Measurements from ENCODE around the gene RGL2. TPM values are rescaled to one million over a fixed set of nuclear protein-coding genes. Genes with fewer than 3 reads are reported as not detected.

RGL2 gene
- total and polyA plus RNA-seq, 2 of the 13 experiments (the other 11 are each of a cell fraction or from before 2014, with no cell fraction given), result 22.9 to 47.4 TPM

DNA sequence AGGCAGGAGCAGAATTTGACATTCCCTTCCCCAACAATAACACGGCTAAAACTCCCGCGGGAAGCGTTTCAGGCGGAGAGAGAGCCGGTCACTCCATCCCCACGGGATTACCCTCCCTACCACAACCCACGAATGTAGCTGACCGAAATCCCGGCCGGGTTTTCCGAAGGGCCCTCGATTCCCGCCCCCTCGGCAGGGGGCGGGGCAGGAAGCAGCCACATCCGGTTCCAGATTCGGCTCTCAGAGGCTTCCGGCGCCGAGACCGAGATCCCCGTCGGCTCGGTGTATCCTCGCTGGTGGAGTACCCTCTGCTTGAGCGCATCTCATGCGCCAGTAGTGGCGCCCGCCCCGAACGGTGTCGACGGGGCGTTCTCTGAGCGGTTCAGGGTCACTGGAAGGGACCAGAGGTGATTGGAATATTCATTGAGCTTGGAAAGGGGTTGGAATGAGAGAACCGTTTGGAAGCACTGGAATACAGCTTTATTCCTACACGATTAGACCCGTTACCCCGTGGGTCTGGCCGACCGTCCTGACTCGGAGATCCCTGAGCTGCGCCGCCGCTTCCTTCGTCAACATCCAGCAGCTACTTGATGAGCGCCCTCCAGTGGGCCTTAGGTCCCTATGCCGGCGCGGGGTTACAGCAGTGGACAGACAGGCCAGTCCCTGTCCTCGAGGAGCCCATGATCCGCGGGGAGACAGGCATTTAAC is 649 bp upstream of the RGL2 start (continued):
- TF ChIP-seq TAF15 (IDR thresholded peaks at IDR 0.05; ENCODE audit: low read depth, low read length, poor library complexity, severe bottlenecking) (no peak), DNMT1 (CRISPR knock-in tag; IDR thresholded peaks at IDR 0.05) (no peak), ISL2 (CRISPR knock-in tag; IDR thresholded peaks at IDR 0.05) (peak; percentile 47; the same call in 1 of the 2 replicates), KAT2B (IDR thresholded peaks at IDR 0.05; ENCODE audit: borderline replicate concordance, low read depth, low read length) (no peak), FOXK1 (CRISPR knock-in tag; IDR thresholded peaks at IDR 0.05; ENCODE audit: borderline replicate concordance, low read depth) (peak; percentile 22; the same call in 1 of the 2 replicates), FOXO1 (CRISPR knock-in tag; IDR thresholded peaks at IDR 0.05) (peak; percentile 73), SOX6 (IDR thresholded peaks at IDR 0.05) (no peak), SOX6 (CRISPR knock-in tag; IDR thresholded peaks at IDR 0.05) (peak; percentile 79), ZNF20 (CRISPR knock-in tag; IDR thresholded peaks at IDR 0.05) (0 out of 2 replicates have a peak, but pooled peaks have one; percentile 75), XBP1 (CRISPR knock-in tag; IDR thresholded peaks at IDR 0.05) (peak; percentile 88), ZNF24 (IDR thresholded peaks at IDR 0.05) (no peak), ZC3H4 (CRISPR knock-in tag; IDR thresholded peaks at IDR 0.05; ENCODE audit: borderline replicate concordance) (0 out of 2 replicates have a peak, but pooled peaks have one; percentile 59), PHF20 (CRISPR knock-in tag; IDR thresholded peaks at IDR 0.05) (peak; percentile 70), BHLHE40 (IDR thresholded peaks at IDR 0.05; ENCODE audit: low read length) (0 out of 2 replicates have a peak, but pooled peaks have one; percentile 15), ARNT (IDR thresholded peaks at IDR 0.05) (no peak)
- TF ChIP-seq, protein P1, sequence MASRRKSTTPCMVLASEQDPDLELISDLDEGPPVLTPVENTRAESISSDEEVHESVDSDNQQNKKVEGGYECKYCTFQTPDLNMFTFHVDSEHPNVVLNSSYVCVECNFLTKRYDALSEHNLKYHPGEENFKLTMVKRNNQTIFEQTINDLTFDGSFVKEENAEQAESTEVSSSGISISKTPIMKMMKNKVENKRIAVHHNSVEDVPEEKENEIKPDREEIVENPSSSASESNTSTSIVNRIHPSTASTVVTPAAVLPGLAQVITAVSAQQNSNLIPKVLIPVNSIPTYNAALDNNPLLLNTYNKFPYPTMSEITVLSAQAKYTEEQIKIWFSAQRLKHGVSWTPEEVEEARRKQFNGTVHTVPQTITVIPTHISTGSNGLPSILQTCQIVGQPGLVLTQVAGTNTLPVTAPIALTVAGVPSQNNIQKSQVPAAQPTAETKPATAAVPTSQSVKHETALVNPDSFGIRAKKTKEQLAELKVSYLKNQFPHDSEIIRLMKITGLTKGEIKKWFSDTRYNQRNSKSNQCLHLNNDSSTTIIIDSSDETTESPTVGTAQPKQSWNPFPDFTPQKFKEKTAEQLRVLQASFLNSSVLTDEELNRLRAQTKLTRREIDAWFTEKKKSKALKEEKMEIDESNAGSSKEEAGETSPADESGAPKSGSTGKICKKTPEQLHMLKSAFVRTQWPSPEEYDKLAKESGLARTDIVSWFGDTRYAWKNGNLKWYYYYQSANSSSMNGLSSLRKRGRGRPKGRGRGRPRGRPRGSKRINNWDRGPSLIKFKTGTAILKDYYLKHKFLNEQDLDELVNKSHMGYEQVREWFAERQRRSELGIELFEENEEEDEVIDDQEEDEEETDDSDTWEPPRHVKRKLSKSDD (CRISPR knock-in tag; IDR thresholded peaks at IDR 0.05; ENCODE audit: low read depth), result no peak
- TF ChIP-seq, protein P2, sequence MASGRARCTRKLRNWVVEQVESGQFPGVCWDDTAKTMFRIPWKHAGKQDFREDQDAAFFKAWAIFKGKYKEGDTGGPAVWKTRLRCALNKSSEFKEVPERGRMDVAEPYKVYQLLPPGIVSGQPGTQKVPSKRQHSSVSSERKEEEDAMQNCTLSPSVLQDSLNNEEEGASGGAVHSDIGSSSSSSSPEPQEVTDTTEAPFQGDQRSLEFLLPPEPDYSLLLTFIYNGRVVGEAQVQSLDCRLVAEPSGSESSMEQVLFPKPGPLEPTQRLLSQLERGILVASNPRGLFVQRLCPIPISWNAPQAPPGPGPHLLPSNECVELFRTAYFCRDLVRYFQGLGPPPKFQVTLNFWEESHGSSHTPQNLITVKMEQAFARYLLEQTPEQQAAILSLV (CRISPR knock-in tag; IDR thresholded peaks at IDR 0.05; ENCODE audit: borderline replicate concordance), result no peak; the same call in 1 of the 2 replicates
- TF ChIP-seq, protein P3, sequence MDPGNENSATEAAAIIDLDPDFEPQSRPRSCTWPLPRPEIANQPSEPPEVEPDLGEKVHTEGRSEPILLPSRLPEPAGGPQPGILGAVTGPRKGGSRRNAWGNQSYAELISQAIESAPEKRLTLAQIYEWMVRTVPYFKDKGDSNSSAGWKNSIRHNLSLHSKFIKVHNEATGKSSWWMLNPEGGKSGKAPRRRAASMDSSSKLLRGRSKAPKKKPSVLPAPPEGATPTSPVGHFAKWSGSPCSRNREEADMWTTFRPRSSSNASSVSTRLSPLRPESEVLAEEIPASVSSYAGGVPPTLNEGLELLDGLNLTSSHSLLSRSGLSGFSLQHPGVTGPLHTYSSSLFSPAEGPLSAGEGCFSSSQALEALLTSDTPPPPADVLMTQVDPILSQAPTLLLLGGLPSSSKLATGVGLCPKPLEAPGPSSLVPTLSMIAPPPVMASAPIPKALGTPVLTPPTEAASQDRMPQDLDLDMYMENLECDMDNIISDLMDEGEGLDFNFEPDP (CRISPR knock-in tag; conservative IDR thresholded peaks at IDR 0.05), result no peak
- TF ChIP-seq, protein P4, sequence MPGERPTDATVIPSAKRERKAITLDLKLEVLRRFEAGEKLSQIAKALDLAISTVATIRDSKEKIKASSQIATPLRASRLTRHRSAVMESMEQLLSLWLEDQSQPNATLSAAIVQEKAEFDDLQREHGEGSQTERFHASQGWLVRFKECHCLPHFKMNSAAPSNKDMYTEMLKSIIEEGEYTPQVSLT (CRISPR knock-in tag; IDR thresholded peaks at IDR 0.05; ENCODE audit: borderline replicate concordance, low read depth), result no peak
- TF ChIP-seq, protein P5, sequence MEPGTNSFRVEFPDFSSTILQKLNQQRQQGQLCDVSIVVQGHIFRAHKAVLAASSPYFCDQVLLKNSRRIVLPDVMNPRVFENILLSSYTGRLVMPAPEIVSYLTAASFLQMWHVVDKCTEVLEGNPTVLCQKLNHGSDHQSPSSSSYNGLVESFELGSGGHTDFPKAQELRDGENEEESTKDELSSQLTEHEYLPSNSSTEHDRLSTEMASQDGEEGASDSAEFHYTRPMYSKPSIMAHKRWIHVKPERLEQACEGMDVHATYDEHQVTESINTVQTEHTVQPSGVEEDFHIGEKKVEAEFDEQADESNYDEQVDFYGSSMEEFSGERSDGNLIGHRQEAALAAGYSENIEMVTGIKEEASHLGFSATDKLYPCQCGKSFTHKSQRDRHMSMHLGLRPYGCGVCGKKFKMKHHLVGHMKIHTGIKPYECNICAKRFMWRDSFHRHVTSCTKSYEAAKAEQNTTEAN (CRISPR knock-in tag; conservative IDR thresholded peaks at IDR 0.05), result no peak
- TF ChIP-seq, protein P6, sequence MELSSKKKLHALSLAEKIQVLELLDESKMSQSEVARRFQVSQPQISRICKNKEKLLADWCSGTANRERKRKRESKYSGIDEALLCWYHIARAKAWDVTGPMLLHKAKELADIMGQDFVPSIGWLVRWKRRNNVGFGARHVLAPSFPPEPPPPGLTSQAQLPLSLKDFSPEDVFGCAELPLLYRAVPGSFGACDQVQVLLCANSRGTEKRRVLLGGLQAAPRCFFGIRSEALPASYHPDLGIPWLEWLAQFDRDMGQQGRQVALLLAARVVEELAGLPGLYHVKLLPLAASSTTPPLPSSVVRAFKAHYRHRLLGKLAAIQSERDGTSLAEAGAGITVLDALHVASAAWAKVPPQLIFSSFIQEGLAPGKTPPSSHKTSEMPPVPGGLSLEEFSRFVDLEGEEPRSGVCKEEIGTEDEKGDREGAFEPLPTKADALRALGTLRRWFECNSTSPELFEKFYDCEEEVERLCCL (CRISPR knock-in tag; IDR thresholded peaks at IDR 0.05; ENCODE audit: borderline replicate concordance), result no peak

Data from HepG2 (cell line).